GM19397 (cell line): ENCODE measurements around the gene SETX.

Experiments
- ATAC-seq: cut with Tn5 transposase; IDR thresholded peaks from one replicate; pipeline ENCODE4 v1.9.1; 2021; ENCODE audit warnings: mild to moderate bottlenecking, moderate library complexity; ENCODE audit not compliant: unreplicated experiment

Gene SETX

GRCh38 chr9:132241840-132242620, 112.8 kb downstream of the SETX start:
- peak; percentile 1 for ATAC-seq

- peak; percentile 0 for ATAC-seq
Observed at GRCh38 chr9:132241483-132241839, 113.3 kb downstream of the SETX start.

DNA sequence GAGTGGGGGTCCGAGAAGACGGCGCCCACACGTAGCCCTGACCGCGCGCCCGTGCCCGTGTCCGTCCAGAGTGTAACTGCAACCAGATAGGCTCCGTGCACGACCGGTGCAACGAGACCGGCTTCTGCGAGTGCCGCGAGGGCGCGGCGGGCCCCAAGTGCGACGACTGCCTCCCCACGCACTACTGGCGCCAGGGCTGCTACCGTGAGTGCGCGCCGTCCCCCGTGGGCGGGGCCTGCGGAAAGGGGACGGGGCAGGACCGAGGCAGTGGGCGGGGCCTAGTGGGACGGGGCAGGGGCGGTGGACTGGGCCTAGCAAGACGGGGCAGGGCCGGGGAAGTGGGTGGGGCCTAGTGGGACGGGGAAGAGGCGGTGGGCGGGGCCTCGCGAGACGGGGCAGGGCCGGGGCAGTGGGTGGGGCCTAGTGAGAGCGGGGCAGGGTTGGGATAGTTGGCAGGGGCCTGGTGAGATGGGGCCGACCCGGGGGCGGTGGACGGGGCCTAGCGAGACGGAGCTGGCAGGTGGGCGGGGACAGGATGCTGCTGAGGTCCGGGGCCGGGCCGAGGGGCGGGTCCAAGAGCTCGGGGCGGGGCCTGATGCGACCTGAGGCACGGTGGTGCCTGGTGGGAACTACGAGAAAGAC, 113.8 kb downstream of the SETX start:
- ATAC-seq: peak; percentile 66

- ATAC-seq: no peak
Observed at GRCh38 chr9:132239999-132240840, 114.6 kb downstream of the SETX start.

- ATAC-seq: no peak
Observed at GRCh38 chr9:132239518-132239917, 115.3 kb downstream of the SETX start.

DNA sequence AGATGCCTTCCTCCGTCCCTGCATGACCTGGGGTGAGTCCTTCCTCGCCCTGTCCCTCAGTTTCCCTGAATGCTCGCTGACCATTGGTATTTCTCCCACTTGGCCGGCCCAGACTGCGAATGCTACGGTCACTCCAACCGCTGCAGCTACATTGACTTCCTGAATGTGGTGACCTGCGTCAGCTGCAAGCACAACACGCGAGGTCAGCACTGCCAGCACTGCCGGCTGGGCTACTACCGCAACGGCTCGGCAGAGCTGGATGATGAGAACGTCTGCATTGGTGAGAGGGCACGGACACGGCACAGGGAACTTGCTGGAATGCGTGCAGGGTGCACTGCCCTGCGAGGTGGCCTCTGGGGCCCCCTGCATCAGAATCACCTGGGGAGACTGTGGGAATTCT, 115.8 kb downstream of the SETX start:
- ATAC-seq: no peak

- ATAC-seq: no peak
Observed at GRCh38 chr9:132238026-132238972, 116.5 kb downstream of the SETX start.

GRCh38 chr9:132237481-132237880, 117.3 kb downstream of the SETX start:
- ATAC-seq: no peak

DNA sequence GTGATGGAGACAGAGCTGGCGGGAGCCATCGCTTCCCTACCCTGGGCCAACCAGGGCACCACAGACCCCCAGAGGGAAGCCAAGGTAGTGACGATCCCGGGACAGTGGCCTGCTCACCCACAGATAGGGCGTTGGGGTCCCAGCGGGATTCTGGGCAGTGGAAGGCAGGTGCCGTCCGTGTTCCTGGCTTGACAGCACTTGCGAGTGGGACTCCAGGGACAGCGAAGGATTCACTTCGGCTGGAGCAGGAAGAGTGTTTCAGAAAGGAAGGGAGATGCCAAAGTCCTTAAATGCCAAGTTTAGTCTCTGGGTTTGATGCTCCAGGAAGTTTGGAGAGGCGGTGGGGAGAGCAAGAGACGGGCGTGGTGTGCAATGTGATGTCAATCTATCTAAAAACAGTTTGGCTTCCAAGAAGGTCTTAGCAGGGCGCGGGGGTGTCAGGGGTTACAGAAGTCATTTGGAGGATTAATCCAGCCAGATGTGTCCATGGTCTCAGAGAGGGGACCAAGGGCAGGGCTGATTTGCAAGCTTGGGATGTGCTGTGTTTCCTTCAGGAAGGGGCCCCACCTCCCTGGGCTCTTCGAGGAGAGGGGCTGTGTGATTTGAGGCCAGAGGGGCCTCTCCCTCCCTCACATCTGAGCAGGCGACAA, 118.0 kb downstream of the SETX start:
- no peak for ATAC-seq

DNA sequence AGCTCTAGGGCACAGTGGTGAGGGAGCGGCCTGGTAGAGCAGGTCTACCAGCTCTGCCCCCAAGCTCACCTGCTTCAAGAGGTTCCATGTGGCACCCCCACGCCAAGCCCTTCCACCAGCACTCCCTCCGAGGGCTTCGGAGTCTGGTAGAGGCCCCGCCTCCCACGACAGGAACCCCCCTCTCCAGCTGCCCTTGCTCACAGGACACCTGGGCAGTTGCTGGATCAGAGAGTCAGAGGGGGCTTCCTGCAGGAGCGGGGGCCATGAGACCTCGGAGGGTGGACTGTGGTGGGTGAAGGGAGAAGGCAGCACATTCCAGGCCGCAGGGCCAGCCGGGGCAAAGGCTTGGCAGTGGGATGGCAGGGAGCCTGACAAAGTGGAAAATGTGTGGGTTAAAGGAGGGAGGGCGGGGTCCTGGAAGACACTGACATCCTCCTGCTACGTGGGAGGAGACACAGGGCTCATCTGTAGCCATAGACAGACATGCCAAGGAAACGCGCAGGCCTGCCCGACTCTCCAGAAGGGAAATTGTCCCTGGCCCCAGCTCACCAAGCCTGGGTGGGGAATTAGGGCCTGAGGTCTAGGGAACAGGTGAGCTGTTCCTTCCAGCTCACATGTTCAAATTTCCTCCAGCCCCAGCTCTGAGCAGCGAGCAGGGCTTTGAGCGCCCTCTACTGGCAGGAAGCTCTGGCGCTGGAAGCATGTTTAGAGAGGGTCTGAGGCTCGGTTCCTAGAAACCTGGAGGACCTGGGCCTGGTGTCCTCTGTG, 118.7 kb downstream of the SETX start:
- no peak for ATAC-seq

GRCh38 chr9:132235125-132235524, 119.7 kb downstream of the SETX start:
- ATAC-seq: no peak

DNA sequence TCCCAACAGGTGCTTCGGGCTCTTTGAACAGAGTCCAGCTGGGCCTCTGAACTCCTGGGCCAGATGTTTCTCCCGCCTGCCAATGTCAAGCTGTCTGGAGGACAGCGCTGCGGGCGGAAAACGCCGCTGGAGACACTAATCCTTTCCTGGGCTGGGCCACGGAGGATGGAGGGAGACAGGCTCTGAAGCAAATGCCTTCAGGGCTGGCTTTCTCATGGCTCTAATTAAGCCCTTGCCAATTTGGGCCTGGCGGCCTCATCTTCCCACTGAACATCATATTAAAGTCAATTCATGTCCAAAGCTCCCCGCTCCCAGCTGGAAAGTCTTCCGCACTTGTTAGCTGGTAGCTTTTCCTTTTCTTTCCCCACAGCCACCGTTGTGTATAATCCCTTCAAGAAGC, 120.3 kb downstream of the SETX start:
- no peak for ATAC-seq

DNA sequence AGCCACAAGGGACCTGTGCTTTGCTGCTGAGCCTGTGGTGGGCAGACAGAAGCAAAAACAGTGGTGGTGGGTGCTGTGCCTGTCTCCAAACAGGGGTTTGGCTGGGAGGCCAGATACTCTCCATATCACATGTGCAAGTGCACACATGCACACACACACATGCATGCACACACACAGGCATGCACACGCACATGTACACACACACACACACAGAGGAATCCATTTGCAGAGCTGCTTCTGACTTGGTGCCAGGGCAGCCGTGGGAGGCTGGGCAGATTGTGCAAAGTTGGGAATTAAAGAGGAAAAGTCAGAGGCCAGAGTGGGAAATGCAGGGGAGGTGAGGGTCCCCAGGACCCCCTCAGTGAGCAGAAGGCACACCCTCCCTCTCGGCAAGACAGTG, 121.6 kb downstream of the SETX start:
- ATAC-seq: no peak

DNA sequence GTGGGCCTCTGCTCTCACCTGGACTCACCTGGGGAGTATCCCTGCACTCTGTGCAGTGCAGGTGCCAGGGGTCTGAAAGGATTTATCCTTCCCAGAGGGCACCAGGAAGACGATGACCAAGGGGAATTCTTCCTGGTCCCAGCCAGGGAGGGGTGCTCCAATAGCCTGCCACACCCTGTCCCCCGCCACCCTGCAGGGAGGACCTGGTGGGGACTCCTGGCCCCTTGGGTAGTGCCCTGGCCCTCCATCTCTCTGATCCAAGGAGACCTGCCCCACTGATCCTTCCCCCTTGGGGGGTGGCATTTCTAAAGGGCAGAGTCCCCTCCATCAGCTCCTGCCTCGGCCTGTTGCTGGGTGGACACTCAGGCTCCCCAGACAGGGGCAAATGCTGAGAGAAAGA, 122.3 kb downstream of the SETX start:
- ATAC-seq: no peak

- no peak for ATAC-seq
Observed at GRCh38 chr9:132231019-132231701, 123.6 kb downstream of the SETX start.

DNA sequence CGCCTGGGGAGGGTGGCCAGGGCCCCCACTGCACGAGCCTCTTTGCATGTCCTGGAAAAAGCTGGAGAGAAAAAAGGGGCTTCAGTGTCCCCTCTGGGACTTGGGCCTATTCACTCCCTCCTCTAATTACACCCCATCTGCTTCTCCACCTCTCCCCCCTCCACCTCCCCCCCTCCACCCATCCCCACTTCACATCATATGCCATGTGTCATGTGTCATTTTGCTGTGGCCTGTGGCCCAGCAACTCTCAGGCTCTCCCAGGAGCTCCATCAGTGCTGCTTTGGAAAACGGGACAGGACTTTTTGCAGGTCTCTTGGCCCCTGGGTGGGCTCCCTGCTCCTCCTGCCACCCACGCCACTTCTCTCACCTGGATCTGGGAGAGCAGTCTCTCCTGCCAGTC, 124.2 kb downstream of the SETX start:
- no peak for ATAC-seq

DNA sequence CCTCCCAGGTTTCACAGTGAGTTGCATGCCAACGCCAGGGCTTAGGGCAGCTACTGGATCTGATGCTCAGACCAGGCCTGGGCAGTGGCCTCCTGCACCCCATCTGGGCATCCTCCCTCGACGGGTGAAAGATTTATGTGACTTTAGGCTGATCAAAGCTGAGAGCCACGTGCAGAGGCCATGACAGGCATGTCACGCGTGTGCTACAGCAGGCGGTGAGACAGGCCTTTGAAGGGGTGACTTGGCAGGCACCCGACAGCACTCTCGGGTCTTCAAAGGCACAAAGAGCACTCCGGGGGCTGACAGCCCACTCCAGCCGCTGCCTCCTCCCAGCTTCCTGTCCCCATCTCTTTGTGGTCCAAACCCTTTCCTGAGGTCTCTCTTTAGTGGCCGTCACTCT, 126.7 kb downstream of the SETX start:
- ATAC-seq: no peak

DNA sequence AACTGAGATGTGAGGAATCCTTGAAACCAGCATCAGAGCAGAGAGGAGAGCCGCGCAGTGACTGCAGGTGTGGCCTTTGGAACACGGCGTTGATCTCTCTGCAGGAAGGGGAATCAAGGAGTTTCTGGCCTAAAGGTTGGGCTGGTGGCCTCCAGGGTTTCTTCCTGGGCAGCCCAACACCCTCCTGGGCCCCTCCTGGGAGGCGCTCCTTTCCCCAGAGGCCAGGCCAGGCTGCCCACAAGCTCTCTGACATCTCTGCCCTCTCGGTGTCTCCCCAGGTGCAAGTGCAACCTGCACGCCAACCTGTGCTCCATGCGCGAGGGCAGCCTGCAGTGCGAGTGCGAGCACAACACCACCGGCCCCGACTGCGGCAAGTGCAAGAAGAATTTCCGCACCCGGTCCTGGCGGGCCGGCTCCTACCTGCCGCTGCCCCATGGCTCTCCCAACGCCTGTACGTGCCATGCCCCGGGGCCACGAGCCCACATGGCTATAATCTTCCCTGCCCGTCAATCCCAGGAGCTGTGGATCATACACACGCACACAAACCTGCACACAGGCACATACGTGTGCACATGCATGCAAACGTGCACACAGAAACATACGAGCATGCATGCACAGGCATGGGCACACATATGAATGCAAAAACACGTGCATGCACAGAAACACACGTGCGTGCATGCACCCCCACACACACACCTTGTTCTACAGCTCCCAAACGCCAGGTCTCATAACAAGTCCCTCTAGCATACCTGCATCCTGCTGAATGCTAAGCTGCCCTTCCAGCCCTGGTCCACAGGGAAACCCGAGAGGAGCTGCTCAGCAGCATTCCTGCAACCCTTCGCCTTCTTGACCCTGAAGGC, 128.0 kb downstream of the SETX start:
- ATAC-seq: no peak
